PC-9 (cell line): Measurements from ENCODE around the gene ITGAE. TPM values are rescaled to one million over a fixed set of nuclear protein-coding genes. Genes with fewer than 3 reads are reported as not detected.

ENCODE experiments used
- BruUV-seq: library from RNA; stranded (reverse); fragments of 400-500 nt; replicated peaks from 2 replicates; lab custom pipeline; 2021; lab: Mats Ljungman, UMichigan
- CTCF ChIA-PET: fragments of 300-600 bp; sonication (Branson Sonifier 250); formaldehyde crosslinking; loops from one replicate; lab custom pipeline; 2022; ENCODE audit warnings: antibody characterized with exemption; lab: Charles Lee
- POLR2A ChIA-PET: fragments of 300-600 bp; sonication (Branson Sonifier 250); formaldehyde crosslinking; loops from one replicate; lab custom pipeline; 2022; ENCODE audit warnings: antibody characterized with exemption; ENCODE audit not compliant: unreplicated experiment; lab: Charles Lee
- DNase-seq, 2 experiments: peaks; one replicate each; pipeline versions ENCODE4 v3.0.0 to v3.0.0-alpha.2; 2015 to 2022; ENCODE audit warnings: mixed read lengths in 1 of 2
- H2AFZ ChIP-seq: fragments of 200-600 bp; sonication (generic); 2 replicates; pipeline ENCODE4 v1.8.1; 2017; ENCODE audit warnings: antibody characterized with exemption
- H3F3A ChIP-seq: fragments of 200-600 bp; sonication (generic); 2 replicates; pipeline ENCODE4 v1.8.1; 2017; ENCODE audit warnings: antibody characterized with exemption, mild to moderate bottlenecking, low read depth; ENCODE audit not compliant: insufficient read depth
- H3K27ac ChIP-seq: fragments of 200-600 bp; sonication (generic); 2 replicates; pipeline ENCODE4 v1.6.1; 2016; ENCODE audit warnings: mixed run types
- H3K27me3 ChIP-seq: fragments of 200-600 bp; sonication (generic); 2 replicates; pipeline ENCODE4 v1.6.1; 2016; ENCODE audit warnings: low read depth, mixed run types; ENCODE audit not compliant: insufficient read depth
- H3K36me3 ChIP-seq: fragments of 200-600 bp; sonication (generic); 2 replicates; pipeline ENCODE4 v1.6.1; 2016; ENCODE audit warnings: low read depth, mixed run types
- H3K4me1 ChIP-seq: fragments of 200-600 bp; sonication (generic); replicated peaks from 2 replicates; pipeline ENCODE4 v1.6.1; 2016; ENCODE audit warnings: mixed run types; ENCODE audit not compliant: insufficient read depth
- H3K4me2 ChIP-seq: fragments of 200-600 bp; sonication (generic); 2 replicates; pipeline ENCODE4 v1.6.1; 2017; ENCODE audit warnings: mixed run types
- H3K4me3 ChIP-seq: fragments of 200-600 bp; sonication (generic); 2 replicates; pipeline ENCODE4 v1.6.1; 2016; ENCODE audit warnings: mixed run types
- H3K79me2 ChIP-seq: fragments of 200-600 bp; sonication (generic); 2 replicates; pipeline ENCODE4 v1.6.1; 2017; ENCODE audit warnings: low read depth, mixed run types
- H3K9me2 ChIP-seq: fragments of 200-600 bp; sonication (generic); 2 replicates; pipeline ENCODE4 v1.8.1; 2017; ENCODE audit warnings: mild to moderate bottlenecking; ENCODE audit not compliant: insufficient read depth
- H3K9me3 ChIP-seq: fragments of 200-600 bp; sonication (generic); 2 replicates; pipeline ENCODE4 v1.8.1; 2016; ENCODE audit warnings: low read depth; ENCODE audit not compliant: insufficient read depth
- H4K20me1 ChIP-seq: fragments of 200-600 bp; sonication (generic); 2 replicates; pipeline ENCODE4 v1.8.1; 2017; ENCODE audit not compliant: insufficient read depth
- CTCF ChIP-seq: fragments of 200-600 bp; sonication (generic); conservative IDR thresholded peaks from 2 replicates; pipeline ENCODE4 v1.6.1; 2017; ENCODE audit warnings: mixed run types, antibody characterized with exemption, mild to moderate bottlenecking, moderate library complexity
- EZH2 ChIP-seq: fragments of 200-600 bp; sonication (generic); IDR thresholded peaks from 2 replicates; pipeline ENCODE4 v1.8.0; 2017; ENCODE audit warnings: antibody characterized with exemption, low read depth
- intact Hi-C: fragments of 100-400 bp; cut with micrococcal nuclease; formaldehyde crosslinking; loops from one replicate; pipeline ENCODE4 v1.10.0; 2022; ENCODE audit not compliant: unreplicated experiment
- total RNA-seq: library from RNA; stranded (reverse); gene quantifications from 2 replicates; pipeline ENCODE4 v1.2.3, GENCODE V29; 2021

ITGAE gene
- total RNA-seq, 1 experiment from 2014 or later: 52.8 TPM

- H3K79me2 ChIP-seq: peaks cover 74% of the 10 kb centered on the region
- peak overlapping the region; percentile 95 for H2AFZ ChIP-seq
- DNase-seq: no peak
- H3K4me3 ChIP-seq: peak overlapping the region; percentile 76
- TSS peak; percentile 40 for BruUV-seq
- no peak for TF ChIP-seq EZH2
- TF ChIP-seq CTCF: no peak
- H3K4me1 ChIP-seq: peaks cover 55% of the 10 kb centered on the region
- peak overlapping the region; percentile 38 for H3K27ac ChIP-seq
- intact Hi-C loops: loop anchor here (5.0 to 10.0 kb wide), 4 partner anchors 41 to 676 kb away; partner anchors contain the start of genes EMC6 and TAX1BP3
- H3K27me3 ChIP-seq: no peaks in the 10 kb centered on the region
- ChIA-PET CTCF (interaction anchor here (0.6 to 0.8 kb wide), 4 partner anchors 14 to 536 kb away, joined by 3 to 9 read pairs (median 4); no protein-coding TSS in a partner anchor), POLR2A (interaction anchor here (0.6 kb wide), 1 partner anchor 1006 kb away, joined by 6 read pairs; no protein-coding TSS in a partner anchor)
- H3K9me2 ChIP-seq: no peaks in the 10 kb centered on the region
- H3K4me2 ChIP-seq: peak overlapping the region; percentile 99
- peaks cover 39% of the 10 kb centered on the region for H3F3A ChIP-seq
- H3K36me3 ChIP-seq: peaks cover 21% of the 10 kb centered on the region
- no peaks in the 10 kb centered on the region for H4K20me1 ChIP-seq
- no peaks in the 10 kb centered on the region for H3K9me3 ChIP-seq
Observed at GRCh38 chr17:3723188-3723555, 77.8 kb downstream of the ITGAE start.

- Histone ChIP-seq H3K4me1 (peaks cover 55% of the 10 kb centered on the region), H3K79me2 (peaks cover 75% of the 10 kb centered on the region), H3F3A (peaks cover 39% of the 10 kb centered on the region), H3K9me3 (no peaks in the 10 kb centered on the region), H4K20me1 (no peaks in the 10 kb centered on the region), H2AFZ (peak overlapping the region; percentile 95), H3K27ac (no peak overlapping the region), H3K4me2 (peak overlapping the region; percentile 99), H3K36me3 (peaks cover 24% of the 10 kb centered on the region), H3K4me3 (peak overlapping the region; percentile 76), H3K9me2 (no peaks in the 10 kb centered on the region), H3K27me3 (no peaks in the 10 kb centered on the region)
- intact Hi-C loops: loop anchor here (5.0 to 10.0 kb wide), 4 partner anchors 40 to 675 kb away; partner anchors contain the start of genes EMC6 and TAX1BP3
- BruUV-seq: no TSS peak
- POLR2A ChIA-PET: interaction anchor here (0.6 kb wide), 1 partner anchor 1005 kb away, joined by 6 read pairs; no protein-coding TSS in a partner anchor
- CTCF ChIA-PET: interaction anchor here (0.6 to 0.8 kb wide), 3 partner anchors 15 to 16 kb away, joined by 3 to 9 read pairs (median 4); no protein-coding TSS in a partner anchor
- TF ChIP-seq CTCF: no peak
- no peak for TF ChIP-seq EZH2
- no peak for DNase-seq
Observed at GRCh38 chr17:3722716-3723115, 78.3 kb downstream of the ITGAE start.

DNA sequence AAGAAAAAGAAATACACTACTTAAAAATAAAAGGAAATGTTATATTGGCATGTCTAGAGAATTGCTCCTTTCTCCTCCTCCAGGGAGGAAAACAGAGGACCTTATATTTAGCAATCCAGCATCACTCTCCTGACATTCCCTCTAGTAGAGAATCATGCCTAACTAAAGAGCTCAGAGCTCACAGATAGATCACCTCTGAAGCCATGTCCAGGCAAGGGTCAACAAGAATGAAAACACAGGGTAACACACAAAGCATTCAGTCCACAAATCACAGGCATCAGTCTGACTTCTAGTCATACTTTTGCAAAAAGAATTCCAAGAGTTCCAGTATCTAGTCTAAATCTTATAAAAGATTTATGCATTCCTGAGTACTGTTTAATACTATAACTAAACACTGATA is 81.7 kb downstream of the ITGAE start:
- Histone ChIP-seq H2AFZ (no peak overlapping the region), H3K4me3 (no peak overlapping the region; the same call in 1 of the 2 replicates), H3K4me1 (peaks cover 36% of the 10 kb centered on the region), H3K9me3 (no peaks in the 10 kb centered on the region), H3K4me2 (peak overlapping the region; percentile 60), H3K27ac (peak overlapping the region; percentile 84), H3K36me3 (peaks cover 34% of the 10 kb centered on the region), H3K79me2 (peaks cover 46% of the 10 kb centered on the region), H3F3A (peaks cover 39% of the 10 kb centered on the region), H4K20me1 (no peaks in the 10 kb centered on the region), H3K9me2 (no peaks in the 10 kb centered on the region), H3K27me3 (no peaks in the 10 kb centered on the region)
- DNase-seq: no peak
- CTCF ChIA-PET: interaction anchor here (0.9 kb wide), 1 partner anchor 109 kb away, joined by 4 read pairs; no protein-coding TSS in a partner anchor
- intact Hi-C loops: no loop called here
- POLR2A ChIA-PET: interaction anchor here (0.6 to 0.7 kb wide), 2 partner anchors 22 to 57 kb away, joined by 3 to 8 read pairs; no protein-coding TSS in a partner anchor
- no TSS peak for BruUV-seq
- TF ChIP-seq CTCF (no peak), EZH2 (no peak)
